H1 (cell line): Measurements from ENCODE around the gene GEMIN2. TPM values are rescaled to one million over a fixed set of nuclear protein-coding genes. Genes with fewer than 3 reads are reported as not detected.

Source experiments
- CTCF ChIA-PET: fragments of 300-600 bp; sonication (Branson Sonifier 250); formaldehyde crosslinking; loops from one replicate; lab custom pipeline; 2021; ENCODE audit not compliant: partially characterized antibody; lab: Charles Lee
- POLR2A ChIA-PET: fragments of 300-600 bp; sonication (Branson Sonifier 250); formaldehyde crosslinking; loops from one replicate; lab custom pipeline; 2021; ENCODE audit warnings: inconsistent platforms; ENCODE audit not compliant: partially characterized antibody; lab: Charles Lee
- DNase-seq, 2 experiments: peaks; one replicate each; pipeline versions ENCODE4 v3.0.0 to v3.0.0-alpha.2; 2010 to 2022; ENCODE audit warnings: low spot score in 2 of 2, low read depth in 1 of 2, mixed read lengths in 1 of 2
- FAIRE-seq: peaks from 2 replicates; lab custom pipeline; 2011; peaks lifted over from hg19 to GRCh38; lab: Jason Lieb, UNC
- H2AFZ ChIP-seq: 2 replicates; pipeline ENCODE4 v1.8.1; 2012; ENCODE audit warnings: low read length, inconsistent platforms
- H2AK5ac ChIP-seq: 2 replicates; pipeline ENCODE4 v1.6.1; 2013; ENCODE audit warnings: low read depth, low read length
- H2BK120ac ChIP-seq: replicated peaks from 2 replicates; pipeline ENCODE3; 2013; ENCODE audit warnings: low read depth, low read length, inconsistent platforms
- H2BK12ac ChIP-seq: 2 replicates; pipeline ENCODE4 v1.6.1; 2013; ENCODE audit warnings: low read depth, low read length
- H2BK15ac ChIP-seq: 2 replicates; pipeline ENCODE4 v1.6.1; 2013; ENCODE audit warnings: low read length
- H2BK20ac ChIP-seq: 2 replicates; pipeline ENCODE4 v1.6.1; 2013; ENCODE audit warnings: low read length
- H2BK5ac ChIP-seq: 2 replicates; pipeline ENCODE4 v1.6.1; 2013; ENCODE audit warnings: low read depth, low read length
- H3K14ac ChIP-seq: 2 replicates; pipeline ENCODE4 v1.6.1; 2013; ENCODE audit warnings: inconsistent platforms; ENCODE audit not compliant: insufficient read length
- H3K18ac ChIP-seq: 2 replicates; pipeline ENCODE4 v1.6.1; 2013; ENCODE audit warnings: low read length; ENCODE audit errors: extremely low read depth
- H3K23ac ChIP-seq: 2 replicates; pipeline ENCODE4 v1.6.1; 2013; ENCODE audit warnings: inconsistent platforms; ENCODE audit not compliant: insufficient read length
- H3K23me2 ChIP-seq: 2 replicates; pipeline ENCODE4 v1.6.1; 2013; ENCODE audit warnings: low read depth, low read length
- H3K27ac ChIP-seq: 2 replicates; pipeline ENCODE4 v1.6.1; 2011; ENCODE audit warnings: low read depth, low read length, inconsistent platforms
- H3K27me3 ChIP-seq, 4 experiments: replicated peaks in 1 of 4; 1 replicate in 1 of 4; 2 replicates in 3 of 4; pipeline versions ENCODE4 v1.6.1 to v1.8.1; 2011 to 2013; ENCODE audit warnings: low read length in 3 of 4, mild to moderate bottlenecking in 3 of 4, inconsistent platforms in 2 of 4, mixed read lengths in 2 of 4, moderate library complexity in 1 of 4; ENCODE audit not compliant: control insufficient read depth in 3 of 4, insufficient read depth in 3 of 4; ENCODE audit errors: extremely low read depth in 1 of 4
- H3K36me3 ChIP-seq, 4 experiments: 2 replicates each; pipeline versions ENCODE4 v1.6.1 to v1.8.1; 2011 to 2013; ENCODE audit warnings: mild to moderate bottlenecking in 4 of 4, low read length in 3 of 4, moderate library complexity in 2 of 4, control low read depth in 1 of 4, inconsistent platforms in 1 of 4; ENCODE audit not compliant: insufficient read depth in 4 of 4, control insufficient read depth in 2 of 4
- H3K4ac ChIP-seq: replicated peaks from 2 replicates; pipeline ENCODE3; 2013; ENCODE audit warnings: low read length, low read depth, mixed read lengths, inconsistent platforms; ENCODE audit not compliant: insufficient read length
- H3K4me1 ChIP-seq, 4 experiments: replicated peaks in 1 of 4; 1 replicate in 1 of 4; 2 replicates in 3 of 4; pipeline versions ENCODE4 v1.6.1 to v1.8.1; 2011 to 2013; ENCODE audit warnings: low read length in 3 of 4, inconsistent platforms in 2 of 4, mixed read lengths in 1 of 4; ENCODE audit not compliant: insufficient read depth in 4 of 4, control insufficient read depth in 3 of 4
- H3K4me2 ChIP-seq, 2 experiments: 2 replicates each; pipeline versions ENCODE4 v1.6.1 to v1.8.1; 2011 to 2013; ENCODE audit warnings: low read depth in 2 of 2, low read length in 2 of 2, control low read depth in 1 of 2, inconsistent platforms in 1 of 2, mild to moderate bottlenecking in 1 of 2; ENCODE audit not compliant: insufficient read depth in 1 of 2
- H3K4me3 ChIP-seq, 4 experiments: fragments of 200-600, 300-600 bp in 1 of 4; sonication (generic), shearing (Covaris generic), sonication (Bioruptor Twin) in 1 of 4; 2 replicates each; pipeline versions ENCODE4 v1.5.1 to v1.8.1; 2011 to 2016; ENCODE audit warnings: low read length in 4 of 4, low read depth in 3 of 4, control low read depth in 2 of 4, inconsistent platforms in 2 of 4, mild to moderate bottlenecking in 2 of 4, mixed read lengths in 1 of 4, moderate library complexity in 1 of 4; ENCODE audit not compliant: insufficient read depth in 2 of 4; ENCODE audit errors: extremely low read depth in 1 of 4
- H3K56ac ChIP-seq: replicated peaks from 2 replicates; pipeline ENCODE3; 2013; ENCODE audit warnings: low read depth, mild to moderate bottlenecking, mixed read lengths, low read length, inconsistent platforms; ENCODE audit not compliant: insufficient read length
- H3K79me1 ChIP-seq: 2 replicates; pipeline ENCODE4 v1.6.1; 2013; ENCODE audit warnings: low read depth, low read length, control low read depth
- H3K79me2 ChIP-seq, 2 experiments: 2 replicates each; pipeline versions ENCODE4 v1.6.1 to v1.8.1; 2012 to 2013; ENCODE audit warnings: low read length in 2 of 2, mild to moderate bottlenecking in 2 of 2, inconsistent platforms in 1 of 2; ENCODE audit not compliant: insufficient read depth in 2 of 2, control insufficient read depth in 1 of 2
- H3K9ac ChIP-seq, 4 experiments: replicated peaks in 1 of 4; 1 replicate in 1 of 4; 2 replicates in 3 of 4; pipeline versions ENCODE4 v1.6.1 to v1.8.1; 2011 to 2013; ENCODE audit warnings: low read depth in 3 of 4, low read length in 3 of 4, control low read depth in 2 of 4, mild to moderate bottlenecking in 2 of 4, moderate library complexity in 2 of 4, inconsistent platforms in 1 of 4; ENCODE audit errors: extremely low read depth in 1 of 4
- H3K9me3 ChIP-seq, 2 experiments: 2 replicates each; pipeline versions ENCODE4 v1.6.1 to v1.8.1; 2012 to 2013; ENCODE audit warnings: mild to moderate bottlenecking in 2 of 2, moderate library complexity in 2 of 2, control low read depth in 1 of 2, inconsistent platforms in 1 of 2, low read depth in 1 of 2, low read length in 1 of 2, mixed read lengths in 1 of 2; ENCODE audit not compliant: insufficient read depth in 2 of 2
- H4K20me1 ChIP-seq, 2 experiments: replicated peaks in 1 of 2; 2 replicates each; pipeline versions ENCODE3 to v1.8.1; 2011 to 2013; ENCODE audit warnings: inconsistent platforms in 2 of 2, low read length in 2 of 2, mild to moderate bottlenecking in 1 of 2; ENCODE audit not compliant: insufficient read depth in 2 of 2, control insufficient read depth in 1 of 2
- H4K5ac ChIP-seq: 2 replicates; pipeline ENCODE4 v1.6.1; 2013; ENCODE audit warnings: low read length, low read depth, mixed read lengths, inconsistent platforms; ENCODE audit not compliant: insufficient read length
- H4K8ac ChIP-seq: 2 replicates; pipeline ENCODE4 v1.8.0; 2013; ENCODE audit warnings: mild to moderate bottlenecking, moderate library complexity, low read length, inconsistent platforms; ENCODE audit not compliant: insufficient read depth; ENCODE audit errors: extremely low read depth
- H4K91ac ChIP-seq: replicated peaks from 2 replicates; pipeline ENCODE3; 2013; ENCODE audit warnings: low read length, mixed read lengths, inconsistent platforms; ENCODE audit not compliant: insufficient read length
- ASH2L ChIP-seq: fragments of 200-600, 300-600 bp; sonication (generic); IDR thresholded peaks from one replicate; pipeline ENCODE4 v1.7.1; 2017; ENCODE audit warnings: low read length
- CBX5 ChIP-seq: fragments of 300-800, 300-1000 bp; sonication (generic); IDR thresholded peaks from 2 replicates; pipeline ENCODE4 v1.7.1; 2016; ENCODE audit warnings: antibody characterized with exemption, low read length, low read depth
- CTBP2 ChIP-seq: IDR thresholded peaks from 2 replicates; pipeline ENCODE4 v1.7.0; 2011; ENCODE audit warnings: borderline replicate concordance, mild to moderate bottlenecking, moderate library complexity, mixed read lengths, low read length; ENCODE audit not compliant: insufficient read depth, insufficient read length
- EZH2 ChIP-seq: fragments of 200-600 bp; sonication (generic); IDR thresholded peaks from 2 replicates; pipeline ENCODE4 v1.7.1; 2012; ENCODE audit warnings: low read depth, mild to moderate bottlenecking, moderate library complexity, low read length, inconsistent platforms; ENCODE audit not compliant: severe bottlenecking
- GTF2F1 ChIP-seq: IDR thresholded peaks from 2 replicates; pipeline ENCODE4 v1.6.1; 2012; ENCODE audit warnings: low read depth, low read length, improper control_type of control experiment, borderline replicate concordance
- JUN ChIP-seq: IDR thresholded peaks from 2 replicates; pipeline ENCODE4 v1.6.1; 2011; ENCODE audit warnings: low read depth, mild to moderate bottlenecking, improper control_type of control experiment, low read length
- MAX ChIP-seq: IDR thresholded peaks from 2 replicates; pipeline ENCODE4 v1.6.1; 2012; ENCODE audit warnings: inconsistent platforms
- POLR2AphosphoS5 ChIP-seq: IDR thresholded peaks from 2 replicates; pipeline ENCODE4 v1.6.1; 2011; ENCODE audit warnings: low read depth, low read length
- SIRT6 ChIP-seq: IDR thresholded peaks from one replicate; pipeline ENCODE4 v1.7.1; 2012; ENCODE audit warnings: low read length, inconsistent platforms
- TBP ChIP-seq: IDR thresholded peaks from 2 replicates; pipeline ENCODE4 v1.6.1; 2011; ENCODE audit warnings: low read depth, low read length, improper control_type of control experiment
- WGBS, 2 experiments: shearing (Covaris generic) in 1 of 2; methylation state at CpG; one replicate each; pipeline versions ENCODE4 v1.1.6 to v1.1.7; 2013 to 2015; ENCODE audit warnings: low lambda C conversion rate in 2 of 2, mixed read lengths in 2 of 2, inconsistent platforms in 1 of 2, low coverage in 1 of 2, missing lambda C conversion rate in 1 of 2; ENCODE audit not compliant: insufficient replicate concordance in 2 of 2, insufficient coverage in 1 of 2, insufficient read length in 1 of 2; ENCODE audit errors: extremely low coverage in 1 of 2, missing lambda C conversion rate in 1 of 2; 5-methylcytosine and 5-hydroxymethylcytosine counted together
- polyA plus RNA-seq, 7 experiments: library from polyadenylated mRNA; depleted of rRNA in 3 of 7; stranded (reverse) in 5 of 7; unstranded in 2 of 7; fragments of >200 nt in 5 of 7; fragments of 200-250 nt in 2 of 7; gene quantifications; 1 replicate in 5 of 7; 2 replicates in 1 of 7; 4 replicates in 1 of 7; pipeline versions ENCODE4 v1.2.1 to v1.2.3, GENCODE V29; 2011 to 2013; ENCODE audit warnings: missing spikeins in 2 of 7, mixed read lengths in 2 of 7
- total RNA-seq: library from RNA; stranded (reverse); fragmentation: NEBNext Ultra II Directional; extraction: Animal tissue kit (Norgen Biotek cat#: 25700); gene quantifications from 2 replicates; pipeline ENCODE4 v1.2.1, GENCODE V29; 2021

Gene GEMIN2
- total and polyA plus RNA-seq, 2 of the 8 experiments (the other 6 are each of a cell fraction or from before 2014, with no cell fraction given): 29.1 to 30.8 TPM

DNA sequence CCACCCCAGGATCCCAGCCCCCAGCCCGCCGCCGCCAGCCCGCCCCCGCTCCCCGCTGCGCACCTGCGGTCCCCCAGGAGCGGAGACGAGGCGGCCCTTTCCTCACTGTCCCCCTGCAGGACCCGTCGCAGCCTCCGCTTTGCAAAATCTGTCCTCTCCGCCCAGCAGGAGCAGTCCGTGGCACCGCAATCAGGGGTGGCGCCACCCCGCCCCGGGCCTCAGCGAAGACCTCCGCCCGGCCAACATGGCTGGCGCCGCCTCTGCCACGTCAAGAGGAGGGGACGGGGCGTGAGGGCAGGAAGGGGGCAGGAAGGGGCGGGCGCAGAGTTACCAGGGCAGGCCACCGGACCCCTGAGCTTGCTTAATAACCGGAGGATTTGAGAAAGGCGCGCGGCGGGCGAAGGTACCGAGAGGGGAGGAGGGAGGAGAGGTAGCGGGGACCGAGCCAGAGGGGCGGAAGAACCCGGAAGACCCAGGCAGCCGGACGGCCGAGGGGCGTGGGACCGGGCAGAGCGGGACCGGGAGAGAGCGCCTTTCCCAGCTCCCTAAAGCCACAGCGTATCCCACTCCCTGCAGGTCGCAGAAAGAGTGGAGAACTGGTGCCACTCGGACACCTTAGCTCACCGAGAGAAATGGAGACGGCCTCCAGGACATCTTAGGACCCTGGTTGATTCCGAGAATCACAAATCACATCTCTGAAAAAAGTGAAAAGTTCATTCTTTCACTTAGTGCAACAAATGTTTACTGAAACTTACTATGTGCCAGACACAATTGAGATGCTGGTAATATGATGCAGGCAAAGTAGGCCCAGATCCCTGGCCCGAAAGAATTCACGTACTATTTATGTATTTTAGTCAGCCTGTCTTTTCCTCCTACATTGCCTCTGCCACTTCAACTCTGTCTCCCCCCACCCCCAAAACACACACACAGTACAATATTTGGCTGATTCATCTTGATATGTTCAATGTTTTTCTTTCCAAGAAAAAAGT is 10.9 kb upstream of the GEMIN2 start, which contains the start of gene SEC23A:
Gene SEC23A (minus strand): TSS at position 267 of the 989 bp plus-strand sequence. CDS start 7,117 bp downstream, outside the sequence.
- H3K79me2 ChIP-seq: peaks cover 0 to 36% of the 10 kb centered on the region in 2 experiments; a peak in 3 of 4 replicates
- peak within 1 kb of the TSS; percentile 81 to 85 (median 82) for H3K4me3 ChIP-seq
- ChIA-PET CTCF (interaction anchor here (1.4 kb wide), 1 partner anchor 67 kb away, joined by 4 read pairs; the partner anchor contains the start of gene TRAPPC6B), POLR2A (interaction anchor here (0.6 to 3.7 kb wide), 16 partner anchors 10 to 329 kb away, joined by 3 to 23 read pairs (median 6); partner anchors contain the start of genes FBXO33, GEMIN2, PNN and TRAPPC6B)
- H2BK120ac ChIP-seq: no peak within 1 kb of the TSS
- H2BK15ac ChIP-seq: no peak within 1 kb of the TSS
- FAIRE-seq (no peak), DNase-seq (peak; percentile 85 to 92)
- no peak within 1 kb of the TSS for H3K4ac ChIP-seq
- peak within 1 kb of the TSS; percentile 77 for H2AFZ ChIP-seq
- no peaks in the 10 kb centered on the region for H3K9me3 ChIP-seq
- H4K5ac ChIP-seq: peak within 1 kb of the TSS; percentile 96
- H3K4me1 ChIP-seq: peaks cover 0 to 3% (median 1%) of the 10 kb centered on the region in 4 experiments; a peak in 3 of 7 replicates
- WGBS, 2 experiments: 3% methylated on average over 18 of the region's 58 CpGs; no CpG with 5 or more reads in 1 of the 2 experiments
- H3K9ac ChIP-seq: peak within 1 kb of the TSS; percentile 80 to 87 (median 87)
- peak within 1 kb of the TSS; percentile 75 for H3K56ac ChIP-seq
- peaks cover 3% of the 10 kb centered on the region; the same call in 1 of the 2 replicates for H3K23me2 ChIP-seq
- H3K79me1 ChIP-seq: no peaks in the 10 kb centered on the region
- no peak within 1 kb of the TSS for H2AK5ac ChIP-seq
- H3K18ac ChIP-seq: peak within 1 kb of the TSS; percentile 83
- peak within 1 kb of the TSS; percentile 83; the same call in 1 of the 2 replicates for H4K8ac ChIP-seq
- no peak within 1 kb of the TSS for H3K14ac ChIP-seq
- no peak within 1 kb of the TSS for H2BK12ac ChIP-seq
- H4K91ac ChIP-seq: no peak within 1 kb of the TSS
- no peaks in the 10 kb centered on the region for H4K20me1 ChIP-seq
- no peak within 1 kb of the TSS for H3K23ac ChIP-seq
- peak within 1 kb of the TSS; percentile 67 to 84 for H3K4me2 ChIP-seq
- no peaks in the 10 kb centered on the region for H3K36me3 ChIP-seq
- H2BK5ac ChIP-seq: peak within 1 kb of the TSS; percentile 81; the same call in 1 of the 2 replicates
- H3K27ac ChIP-seq: peak within 1 kb of the TSS; percentile 79
- H2BK20ac ChIP-seq: no peak within 1 kb of the TSS
- H3K27me3 ChIP-seq: no peaks in the 10 kb centered on the region
- peak; percentile 86 for TF ChIP-seq TBP
- TF ChIP-seq CBX5: no peak
- no peak for TF ChIP-seq EZH2
- peak; percentile 35 for TF ChIP-seq CTBP2
- TF ChIP-seq JUN: no peak
- no peak for TF ChIP-seq SIRT6
- peak; percentile 74 for TF ChIP-seq POLR2AphosphoS5
- TF ChIP-seq GTF2F1: 0 out of 2 replicates have a peak, but pooled peaks have one; percentile 73
- TF ChIP-seq MAX: no peak; the same call in 1 of the 2 replicates
- peak; percentile 97 for TF ChIP-seq ASH2L
